SU-DHL-6 (cell line): Measurements from ENCODE around the gene PREX1.

Experiments used
- H2AFZ ChIP-seq: fragments of 200-600 bp; sonication (generic); 2 replicates; pipeline ENCODE4 v1.6.1; 2014; ENCODE audit warnings: low read depth, mild to moderate bottlenecking, moderate library complexity, mixed read lengths, antibody characterized with exemption, low read length; ENCODE audit not compliant: severe bottlenecking
- H3F3A ChIP-seq: fragments of 200-600 bp; shearing (Covaris generic); 2 replicates; pipeline ENCODE4 v1.6.0; 2016; ENCODE audit warnings: antibody characterized with exemption, mild to moderate bottlenecking; ENCODE audit not compliant: insufficient read depth
- H3K27ac ChIP-seq: fragments of 200-600 bp; sonication (generic); 2 replicates; pipeline ENCODE4 v1.5.1; 2016; ENCODE audit warnings: low read depth, mild to moderate bottlenecking, low read length, moderate library complexity, mixed read lengths
- H3K27me3 ChIP-seq: fragments of 200-600 bp; sonication (generic), shearing (Covaris generic); 2 replicates; pipeline ENCODE4 v1.6.0; 2014; ENCODE audit warnings: mild to moderate bottlenecking, low read length
- H3K36me3 ChIP-seq: fragments of 200-600 bp; sonication (generic); 2 replicates; pipeline ENCODE4 v1.6.1; 2014; ENCODE audit warnings: mild to moderate bottlenecking, low read length, mixed read lengths
- H3K4me2 ChIP-seq: fragments of 300-600, 200-600 bp; shearing (Covaris generic), sonication (generic); 2 replicates; pipeline ENCODE4 v1.6.0; 2014; ENCODE audit warnings: low read length, low read depth, mild to moderate bottlenecking; ENCODE audit not compliant: poor library complexity, severe bottlenecking
- H3K4me3 ChIP-seq: fragments of 200-600 bp; sonication (generic); 2 replicates; pipeline ENCODE4 v1.5.1; 2014; ENCODE audit warnings: antibody characterized with exemption, low read length, mild to moderate bottlenecking, mixed read lengths; ENCODE audit not compliant: insufficient read depth, poor library complexity, severe bottlenecking
- H3K79me2 ChIP-seq: fragments of 200-600 bp; sonication (generic); 2 replicates; pipeline ENCODE4 v1.6.1; 2014; ENCODE audit warnings: mild to moderate bottlenecking, low read length, moderate library complexity; ENCODE audit not compliant: insufficient read depth
- H3K9ac ChIP-seq: fragments of 200-600 bp; sonication (generic); 2 replicates; pipeline ENCODE4 v1.7.0; 2014; ENCODE audit warnings: mild to moderate bottlenecking, low read length
- H3K9me2 ChIP-seq: fragments of 200-600 bp; sonication (generic); replicated peaks from 2 replicates; pipeline ENCODE4 v1.6.1; 2014; ENCODE audit warnings: low read length; ENCODE audit not compliant: insufficient read depth
- H3K9me3 ChIP-seq: fragments of 200-600 bp; sonication (generic); 2 replicates; pipeline ENCODE4 v1.6.1; 2014; ENCODE audit warnings: low read length, mixed read lengths; ENCODE audit not compliant: insufficient read depth
- H4K20me1 ChIP-seq: fragments of 200-600 bp; sonication (generic); 2 replicates; pipeline ENCODE4 v1.6.1; 2014; ENCODE audit warnings: low read depth, mild to moderate bottlenecking, antibody characterized with exemption, low read length, moderate library complexity, mixed read lengths
- EZH2phosphoT487 ChIP-seq: fragments of 200-600 bp; sonication (generic), shearing (Covaris generic); conservative IDR thresholded peaks from 2 replicates; pipeline ENCODE4 v1.6.1; 2018; ENCODE audit warnings: mild to moderate bottlenecking, antibody characterized with exemption, low read length, moderate library complexity, mixed read lengths
- TF ChIP-seq, protein P1 (sequence below): fragments of 200-600 bp; sonication (generic); IDR thresholded peaks from one replicate; pipeline ENCODE4 v1.5.1; 2017; ENCODE audit warnings: antibody characterized with exemption, mild to moderate bottlenecking, low read length, moderate library complexity; ENCODE audit not compliant: insufficient read depth, poor library complexity, severe bottlenecking

The PREX1 gene

DNA sequence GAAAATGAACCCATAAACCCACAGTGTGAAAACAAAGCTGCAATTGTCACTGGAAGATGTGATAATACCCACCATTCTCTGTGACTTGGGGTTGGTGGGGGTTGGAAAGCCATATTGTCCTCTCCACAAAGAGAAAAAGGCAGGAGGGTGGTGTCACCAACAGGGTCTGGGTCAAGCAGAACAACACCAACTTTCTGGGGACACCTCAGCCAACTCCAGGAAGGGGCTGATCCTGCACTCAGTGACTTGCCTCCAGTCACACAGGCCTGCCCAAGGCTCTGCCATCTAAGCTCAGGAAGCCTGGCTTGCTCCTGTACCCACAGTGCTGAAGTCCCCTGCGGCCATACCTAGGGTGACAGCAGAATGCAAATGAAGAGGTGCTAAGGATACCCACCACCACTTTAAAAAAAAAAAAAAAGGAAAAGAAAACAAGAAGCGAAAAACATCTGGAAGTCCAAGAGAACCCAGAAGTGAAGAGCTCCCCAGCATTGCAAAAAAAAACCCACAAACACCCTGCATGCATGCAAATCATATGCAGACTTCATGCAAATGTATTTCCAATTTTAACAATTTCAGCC is 110.6 kb downstream of the PREX1 start:
- H3K9ac ChIP-seq, result no peak overlapping the region
- no peaks in the 10 kb centered on the region for H3K27me3 ChIP-seq
- no peak overlapping the region for H3K4me3 ChIP-seq
- H3K4me2 ChIP-seq, result no peak overlapping the region
- no peaks in the 10 kb centered on the region for H3K79me2 ChIP-seq
- H4K20me1 ChIP-seq, result no peaks in the 10 kb centered on the region
- H3F3A ChIP-seq, result no peaks in the 10 kb centered on the region
- no peak overlapping the region for H3K27ac ChIP-seq
- TF ChIP-seq EZH2phosphoT487, result no peak
- TF ChIP-seq, protein P1, sequence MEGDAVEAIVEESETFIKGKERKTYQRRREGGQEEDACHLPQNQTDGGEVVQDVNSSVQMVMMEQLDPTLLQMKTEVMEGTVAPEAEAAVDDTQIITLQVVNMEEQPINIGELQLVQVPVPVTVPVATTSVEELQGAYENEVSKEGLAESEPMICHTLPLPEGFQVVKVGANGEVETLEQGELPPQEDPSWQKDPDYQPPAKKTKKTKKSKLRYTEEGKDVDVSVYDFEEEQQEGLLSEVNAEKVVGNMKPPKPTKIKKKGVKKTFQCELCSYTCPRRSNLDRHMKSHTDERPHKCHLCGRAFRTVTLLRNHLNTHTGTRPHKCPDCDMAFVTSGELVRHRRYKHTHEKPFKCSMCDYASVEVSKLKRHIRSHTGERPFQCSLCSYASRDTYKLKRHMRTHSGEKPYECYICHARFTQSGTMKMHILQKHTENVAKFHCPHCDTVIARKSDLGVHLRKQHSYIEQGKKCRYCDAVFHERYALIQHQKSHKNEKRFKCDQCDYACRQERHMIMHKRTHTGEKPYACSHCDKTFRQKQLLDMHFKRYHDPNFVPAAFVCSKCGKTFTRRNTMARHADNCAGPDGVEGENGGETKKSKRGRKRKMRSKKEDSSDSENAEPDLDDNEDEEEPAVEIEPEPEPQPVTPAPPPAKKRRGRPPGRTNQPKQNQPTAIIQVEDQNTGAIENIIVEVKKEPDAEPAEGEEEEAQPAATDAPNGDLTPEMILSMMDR, result no peak
- H3K9me2 ChIP-seq, result no peaks in the 10 kb centered on the region
- no peaks in the 10 kb centered on the region for H3K36me3 ChIP-seq
- H3K9me3 ChIP-seq, result no peaks in the 10 kb centered on the region
- H2AFZ ChIP-seq, result no peak overlapping the region

DNA sequence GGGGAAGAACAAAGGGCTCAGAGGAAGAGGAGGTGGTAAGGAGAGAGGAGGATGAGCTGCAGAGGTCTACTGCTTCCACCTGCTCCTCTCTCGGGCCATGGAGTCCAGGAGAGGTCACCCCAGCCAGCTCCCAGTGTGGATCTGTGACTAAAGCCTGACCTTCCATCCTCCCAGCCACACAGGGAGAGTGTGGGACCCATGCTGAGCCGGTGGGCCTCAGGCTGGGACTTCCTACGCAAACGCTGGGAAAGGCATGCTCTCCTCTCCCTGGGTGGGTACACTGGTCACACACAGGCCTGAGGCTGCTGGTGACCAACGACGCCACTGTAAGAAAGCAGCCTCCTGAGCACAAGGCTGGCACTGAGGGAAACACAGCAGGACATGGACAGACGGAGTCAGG is 111.3 kb downstream of the PREX1 start:
- no peak overlapping the region for H3K9ac ChIP-seq
- H3K79me2 ChIP-seq, result no peaks in the 10 kb centered on the region
- no peaks in the 10 kb centered on the region for H3K9me3 ChIP-seq
- no peak overlapping the region for H3K27ac ChIP-seq
- no peak overlapping the region for H3K4me3 ChIP-seq
- H2AFZ ChIP-seq, result no peak overlapping the region
- H3K9me2 ChIP-seq, result no peaks in the 10 kb centered on the region
- no peaks in the 10 kb centered on the region for H3F3A ChIP-seq
- no peaks in the 10 kb centered on the region for H3K36me3 ChIP-seq
- no peak overlapping the region for H3K4me2 ChIP-seq
- TF ChIP-seq, protein P1, result no peak
- no peak for TF ChIP-seq EZH2phosphoT487
- H4K20me1 ChIP-seq, result no peaks in the 10 kb centered on the region
- H3K27me3 ChIP-seq, result no peaks in the 10 kb centered on the region

DNA sequence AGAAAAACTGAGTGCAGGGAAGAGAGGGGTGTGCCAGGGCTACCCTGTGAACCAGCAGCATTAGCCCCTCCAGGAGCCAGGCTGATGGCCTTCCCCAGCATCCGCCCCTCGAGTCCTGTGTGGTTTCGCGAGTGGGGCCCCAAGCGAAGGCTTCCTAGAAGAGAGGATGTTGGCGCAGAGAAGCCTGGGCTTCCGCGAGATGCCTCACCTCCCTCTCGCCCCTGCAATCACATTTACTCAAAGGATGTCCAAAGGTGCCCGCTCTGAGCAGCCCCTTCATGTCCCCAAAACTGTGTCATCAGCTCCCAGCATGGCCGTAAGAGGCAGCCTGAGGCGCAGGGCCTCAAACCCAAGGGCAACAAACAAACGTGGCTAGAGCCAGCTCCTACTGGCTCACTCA is 111.7 kb downstream of the PREX1 start:
- Histone ChIP-seq H3K4me3 (no peak overlapping the region), H3K27me3 (no peaks in the 10 kb centered on the region), H3F3A (no peaks in the 10 kb centered on the region), H3K9me3 (no peaks in the 10 kb centered on the region), H2AFZ (no peak overlapping the region), H3K9me2 (no peaks in the 10 kb centered on the region), H4K20me1 (no peaks in the 10 kb centered on the region), H3K36me3 (no peaks in the 10 kb centered on the region), H3K4me2 (no peak overlapping the region), H3K9ac (no peak overlapping the region), H3K27ac (no peak overlapping the region), H3K79me2 (no peaks in the 10 kb centered on the region)
- TF ChIP-seq EZH2phosphoT487, result no peak
- TF ChIP-seq, protein P1, result no peak
